HG02870 (cell line): ENCODE results near the gene PIK3AP1.
"Not testable (repeated sequence)": the region's sequence is repeated elsewhere in the genome, so short reads cannot be mapped to it uniquely, and the experiment has no call there.

Experiments
- ATAC-seq: cut with Tn5 transposase; IDR thresholded peaks from one replicate; pipeline ENCODE4 v1.9.1; 2021; ENCODE audit warnings: mild to moderate bottlenecking, moderate library complexity; ENCODE audit not compliant: unreplicated experiment

Gene PIK3AP1

GRCh38 chr10:96586419-96587263 is 133.7 kb downstream of the PIK3AP1 start, which contains the start of gene TM9SF3:
TM9SF3 (minus strand) TSS chr10:96587012; CDS start chr10:96586835, 177 bp downstream.
- peak; percentile 69 for ATAC-seq

GRCh38 chr10:96585736-96586418 is 134.4 kb downstream of the PIK3AP1 start:
- ATAC-seq = no peak

GRCh38 chr10:96584474-96584873 is 135.8 kb downstream of the PIK3AP1 start:
- no peak for ATAC-seq

DNA sequence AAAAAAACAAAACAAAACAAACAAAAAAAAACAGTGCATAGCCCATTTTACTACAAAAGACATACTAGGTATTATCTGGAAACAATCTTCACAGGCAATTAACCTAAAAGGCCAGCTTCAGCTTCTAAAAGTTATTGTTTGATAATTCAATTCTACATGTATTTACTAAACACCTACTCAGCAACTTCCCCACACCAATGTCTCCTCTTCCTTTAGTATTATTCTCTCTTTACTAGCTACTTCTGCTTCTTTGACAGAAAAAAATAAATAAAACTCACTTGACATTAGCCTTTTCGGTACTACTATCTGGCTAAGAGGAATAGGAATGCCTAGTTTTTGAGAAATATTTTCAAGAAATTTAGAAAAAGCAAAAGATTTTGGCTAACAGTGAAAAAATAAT is 136.3 kb downstream of the PIK3AP1 start:
- no peak for ATAC-seq

DNA sequence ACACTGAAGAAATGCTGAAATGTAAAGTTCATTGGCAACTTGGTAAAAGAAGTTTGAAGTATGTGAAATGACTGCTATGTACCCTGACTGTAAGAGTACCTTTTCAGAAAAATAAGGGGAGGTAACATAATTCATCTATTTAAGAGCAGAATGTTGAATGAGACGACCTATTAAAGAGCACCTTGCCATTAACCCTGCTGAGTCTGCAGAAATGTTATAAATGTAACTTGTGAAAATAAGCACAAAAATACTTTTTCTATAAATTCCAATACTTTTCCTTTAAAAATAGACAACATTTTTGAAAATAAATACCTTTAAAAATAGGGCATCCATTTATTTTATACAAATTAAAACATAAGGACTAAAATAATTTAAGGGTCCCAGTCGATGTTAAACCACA is 141.2 kb downstream of the PIK3AP1 start:
- ATAC-seq = no peak

DNA sequence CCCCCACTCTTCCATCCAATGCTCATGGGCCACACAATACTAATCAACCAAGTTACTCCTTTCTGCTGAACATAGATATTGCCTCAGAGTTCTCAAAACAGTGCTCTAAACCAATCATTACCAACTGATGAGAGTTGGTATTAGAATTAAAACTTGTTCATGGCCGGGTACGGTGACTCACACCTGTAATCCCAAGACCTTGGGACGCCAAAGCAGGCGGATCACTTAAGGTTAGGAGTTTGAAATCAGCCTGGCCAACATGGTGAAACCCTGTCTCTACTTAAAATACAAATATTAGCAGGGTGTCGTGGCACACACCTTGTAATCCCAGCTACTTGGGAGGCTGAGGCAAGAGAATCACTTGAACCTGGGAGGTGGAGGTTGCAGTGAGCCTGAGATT is 141.7 kb downstream of the PIK3AP1 start:
- ATAC-seq = no peak

- ATAC-seq = no peak
Measured at GRCh38 chr10:96578022-96578421, 142.3 kb downstream of the PIK3AP1 start.

GRCh38 chr10:96577069-96577468 is 143.2 kb downstream of the PIK3AP1 start:
- ATAC-seq = no peak

DNA sequence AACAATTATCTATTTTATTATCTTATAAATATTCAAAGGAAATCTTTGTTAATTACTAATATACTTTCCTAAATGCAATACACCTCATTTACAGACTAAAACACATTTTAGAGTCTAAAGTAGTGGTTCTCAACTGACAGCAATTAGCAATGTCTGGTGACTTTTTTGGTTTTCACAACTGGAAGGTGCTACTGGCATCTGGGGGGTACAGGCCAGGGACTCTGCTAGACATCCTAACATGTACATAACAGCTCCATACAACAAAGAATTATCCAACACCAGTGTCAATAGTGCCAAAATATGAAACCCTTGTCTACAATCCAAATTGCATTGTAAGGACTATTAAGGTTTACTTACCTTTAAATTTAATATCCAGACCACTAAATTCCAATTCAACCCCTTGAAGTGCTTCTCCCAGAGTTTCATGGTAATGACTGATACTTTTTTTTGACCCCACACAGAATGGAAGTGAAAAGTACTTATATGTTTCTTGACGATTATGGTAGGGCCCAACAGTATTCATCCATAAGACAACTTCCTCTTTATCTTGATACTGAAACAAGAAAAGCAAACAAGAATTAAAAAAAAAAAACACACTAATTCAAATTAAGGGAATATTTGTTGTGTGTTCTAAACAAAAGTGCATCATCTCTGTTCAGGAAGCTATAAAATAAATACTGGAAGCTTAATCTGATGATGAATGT is 143.9 kb downstream of the PIK3AP1 start:
- ATAC-seq = no peak

DNA sequence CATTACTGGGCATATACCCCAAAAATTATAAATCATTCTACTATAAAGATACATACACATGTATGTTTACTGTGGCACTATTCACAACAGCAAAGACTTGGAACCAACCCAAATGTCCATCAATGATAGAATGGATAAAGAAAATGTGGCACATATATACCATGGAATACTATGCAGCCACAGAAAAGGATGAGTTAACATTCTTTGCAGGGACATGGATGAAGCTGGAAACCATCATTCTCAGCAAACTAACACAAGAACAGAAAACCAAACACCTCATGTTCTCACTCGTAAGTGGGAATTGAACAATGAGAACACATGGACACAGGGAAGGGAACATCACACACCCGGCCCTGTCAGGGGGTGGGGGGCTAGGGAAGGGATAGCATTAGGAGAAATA is 145.8 kb downstream of the PIK3AP1 start:
- not testable (repeated sequence) for ATAC-seq

GRCh38 chr10:96573036-96573435 is 147.3 kb downstream of the PIK3AP1 start:
- ATAC-seq = no peak

- no peak for ATAC-seq
Measured at GRCh38 chr10:96570983-96571964, 149.0 kb downstream of the PIK3AP1 start.

- no peak for ATAC-seq
Measured at GRCh38 chr10:96570511-96570910, 149.8 kb downstream of the PIK3AP1 start.

- ATAC-seq = no peak
Measured at GRCh38 chr10:96568402-96568801, 151.9 kb downstream of the PIK3AP1 start.

DNA sequence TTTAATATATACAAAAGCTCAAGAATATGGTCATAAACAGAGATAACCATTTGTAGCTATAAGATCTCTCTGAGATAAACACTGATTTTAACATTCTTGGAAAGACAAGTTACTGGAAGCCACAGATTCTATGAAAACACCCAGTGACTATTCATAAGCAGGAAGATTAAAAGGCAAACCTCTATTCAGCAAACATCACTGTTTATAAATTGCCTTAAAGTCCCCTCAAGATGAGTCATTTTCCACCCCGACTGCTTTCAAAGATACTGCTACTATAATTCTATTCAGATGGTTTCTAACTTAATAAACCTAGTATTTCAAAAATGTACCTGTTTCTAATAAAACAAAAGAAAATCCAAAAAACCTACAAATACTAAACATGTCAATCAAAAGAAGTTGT is 154.5 kb downstream of the PIK3AP1 start:
- no peak for ATAC-seq

DNA sequence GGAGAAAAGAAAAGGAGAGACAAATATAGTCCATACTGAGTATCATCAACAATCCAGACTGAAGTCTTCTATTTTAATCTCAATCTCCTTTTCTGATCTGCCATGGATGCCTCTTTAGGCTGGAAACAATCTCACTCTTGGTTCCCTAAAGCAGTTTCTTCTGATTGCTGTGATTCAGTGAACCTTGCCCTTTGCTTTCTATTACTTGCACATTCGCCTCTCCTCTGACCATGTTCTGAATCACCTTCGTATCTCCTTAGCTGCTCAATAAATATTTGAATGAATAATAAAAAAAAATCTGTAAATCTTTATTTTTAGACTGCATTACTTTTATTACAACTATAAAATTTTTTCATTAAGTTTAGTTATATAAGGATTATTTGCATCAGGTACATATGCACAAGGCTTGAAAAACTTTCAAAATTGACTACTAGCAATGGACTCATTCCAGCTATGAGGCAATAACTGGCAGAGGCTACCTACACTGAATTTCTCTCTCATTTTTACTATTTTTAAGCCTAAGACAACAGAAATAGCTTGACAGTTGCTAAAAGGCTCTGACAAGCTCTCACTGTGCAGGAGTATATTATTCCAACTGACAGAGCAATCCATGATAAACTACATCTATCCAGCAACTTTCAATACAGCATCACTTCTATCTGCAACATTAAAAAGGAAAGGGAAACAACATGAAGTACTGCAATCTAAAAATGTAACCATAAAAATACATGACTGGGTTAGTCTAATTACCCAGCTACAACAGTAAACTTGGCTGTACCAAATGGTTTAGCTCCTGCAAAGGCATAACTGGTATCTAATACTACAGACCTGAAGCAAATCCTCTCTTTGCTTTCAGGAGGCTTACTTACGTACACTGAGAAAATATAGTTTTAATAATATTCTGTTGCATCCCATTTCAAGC is 159.1 kb downstream of the PIK3AP1 start:
- ATAC-seq = no peak

- ATAC-seq = no peak
Measured at GRCh38 chr10:96560489-96560888, 159.8 kb downstream of the PIK3AP1 start.

GRCh38 chr10:96556003-96556402 is 164.3 kb downstream of the PIK3AP1 start:
- no peak for ATAC-seq

GRCh38 chr10:96555330-96555729 is 165.0 kb downstream of the PIK3AP1 start:
- no peak for ATAC-seq
